Fibroblast of peridontal ligament (primary cell): ENCODE results near the gene CDC42EP1.
A peak's percentile ranks its signal among the peaks of the same experiment; 100 is the strongest.
"Not testable (repeated sequence)": the region's sequence is repeated elsewhere in the genome, so short reads cannot be mapped to it uniquely, and the experiment has no call there.

ENCODE experiments used
- DNase-seq: peaks from one replicate; pipeline ENCODE4 v3.0.0-alpha.2; 2010; ENCODE audit errors: extremely low read depth

Gene CDC42EP1

DNA sequence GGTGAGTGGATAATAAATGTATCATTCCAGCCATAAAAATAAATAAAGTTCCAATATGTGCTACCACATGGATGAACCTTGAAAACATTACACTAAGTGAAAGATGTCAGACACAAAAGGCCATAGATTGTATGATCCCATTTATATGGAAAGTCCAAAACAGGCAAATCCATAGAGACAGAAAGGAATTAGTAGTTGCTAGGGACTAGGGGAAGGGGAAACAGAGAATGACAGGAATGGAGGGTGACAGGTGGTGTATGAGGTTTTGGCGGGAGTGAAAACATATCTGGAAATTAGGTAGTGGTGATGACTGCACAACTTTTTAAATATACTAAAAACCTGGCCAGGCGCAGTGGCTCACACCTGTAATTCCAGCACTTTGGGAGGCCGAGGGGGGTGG, 25.8 kb upstream of the CDC42EP1 start:
- DNase-seq, result no peak

- no peak for DNase-seq
These were observed 25.1 kb upstream of the CDC42EP1 start for GRCh38 chr22:37535159-37535558.

- peak; percentile 95 for DNase-seq
These were observed 21.5 kb upstream of the CDC42EP1 start for GRCh38 chr22:37538590-37539357.

- DNase-seq, result not testable (repeated sequence)
These were observed 20.5 kb upstream of the CDC42EP1 start for GRCh38 chr22:37539790-37540189.

DNA sequence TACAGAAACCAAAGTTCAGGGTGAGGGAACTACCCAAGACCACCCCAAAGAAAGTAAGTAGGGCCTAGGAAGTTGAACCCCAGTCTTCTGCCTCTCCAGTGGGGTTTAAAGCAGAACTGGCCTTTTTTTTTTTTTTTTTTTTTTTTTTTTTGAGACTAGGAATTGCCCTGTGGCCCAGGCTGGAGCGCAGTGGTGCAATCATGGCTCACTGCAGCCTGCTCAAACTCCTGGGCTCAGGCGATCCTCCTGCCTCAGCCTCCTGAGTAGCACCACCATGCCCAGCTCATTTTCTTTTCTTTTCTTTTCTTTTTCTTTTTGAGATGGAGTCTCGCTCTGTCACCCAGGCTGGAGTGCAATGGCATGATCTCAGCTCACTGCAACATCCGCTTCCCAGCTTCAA, 17.9 kb upstream of the CDC42EP1 start:
- DNase-seq, result not testable (repeated sequence)

- DNase-seq, result no peak
These were observed 17.3 kb upstream of the CDC42EP1 start for GRCh38 chr22:37542959-37543358.

GRCh38 chr22:37544955-37545702, 15.2 kb upstream of the CDC42EP1 start:
- DNase-seq, result peak; percentile 66

GRCh38 chr22:37545703-37546436, 14.4 kb upstream of the CDC42EP1 start:
- DNase-seq, result peak; percentile 90

- DNase-seq, result peak; percentile 52
These were observed 13.6 kb upstream of the CDC42EP1 start for GRCh38 chr22:37546437-37547250.

DNA sequence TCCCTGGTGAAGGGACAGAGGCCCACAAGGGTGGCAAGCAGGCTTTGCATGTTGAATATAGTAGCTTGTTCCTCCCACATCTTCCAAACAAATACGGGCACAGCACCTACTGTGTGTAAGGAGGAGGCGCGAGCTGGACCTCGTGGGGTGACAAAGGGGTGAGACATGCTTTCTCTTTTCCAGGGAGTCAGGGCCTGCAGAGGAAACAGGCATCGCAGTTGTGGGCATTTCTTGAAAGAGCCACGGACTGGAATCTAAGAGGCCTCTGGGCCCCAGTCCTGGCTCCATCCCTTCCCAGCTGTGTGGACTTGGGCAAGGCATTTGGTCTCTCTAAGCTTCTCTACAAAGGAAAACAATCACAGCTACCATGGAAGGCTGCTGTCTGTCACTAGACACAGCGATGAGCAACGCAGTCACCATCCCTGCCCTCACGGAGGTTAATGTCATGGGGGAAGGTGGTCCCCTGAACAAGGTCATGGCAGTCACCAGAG, 13.0 kb upstream of the CDC42EP1 start:
- peak; percentile 54 for DNase-seq

DNA sequence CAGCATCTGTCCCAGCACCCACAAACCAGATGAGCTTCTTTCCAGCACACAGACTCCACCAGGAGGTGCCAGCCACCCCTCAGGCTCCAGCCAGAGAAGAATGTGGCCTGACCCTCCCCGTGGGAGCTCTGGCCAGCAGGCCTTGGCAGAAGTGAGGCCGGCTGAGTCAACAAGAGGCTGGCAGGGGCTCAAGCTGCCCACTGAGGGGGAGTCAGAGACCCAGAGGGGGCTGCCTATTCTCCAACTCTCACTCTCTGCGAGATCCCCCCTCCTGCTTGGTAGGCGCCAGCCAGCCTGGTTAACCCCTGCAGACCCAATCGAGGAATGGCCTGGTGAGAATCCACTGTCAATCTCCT, 10.6 kb upstream of the CDC42EP1 start:
- DNase-seq, result peak; percentile 73

DNA sequence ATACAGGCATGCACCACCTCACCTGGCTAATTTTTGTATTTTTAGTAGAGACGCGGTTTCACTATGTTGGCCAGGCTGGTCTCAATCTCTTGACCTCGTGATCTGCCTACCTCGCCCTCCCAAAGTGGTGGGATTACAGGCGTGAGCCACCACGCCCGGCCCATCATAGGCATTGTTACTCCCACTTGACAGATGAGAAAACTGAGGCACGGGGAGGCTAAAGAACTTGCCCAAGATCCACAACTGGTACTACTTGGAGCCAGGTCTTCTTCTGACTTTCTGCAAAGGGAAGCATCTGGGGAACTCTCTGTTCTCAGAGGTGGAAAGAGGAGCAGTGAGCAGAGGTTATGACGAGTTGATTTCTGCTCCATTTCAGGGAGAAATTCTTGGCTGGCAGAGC, 9.4 kb upstream of the CDC42EP1 start:
- DNase-seq, result not testable (repeated sequence)

- DNase-seq, result no peak
These were observed 8.3 kb upstream of the CDC42EP1 start for GRCh38 chr22:37551981-37552380.

- peak; percentile 56 for DNase-seq
These were observed 7.6 kb upstream of the CDC42EP1 start for GRCh38 chr22:37552524-37553163.

GRCh38 chr22:37553725-37554124, 6.6 kb upstream of the CDC42EP1 start:
- no peak for DNase-seq

GRCh38 chr22:37555029-37555428, 5.3 kb upstream of the CDC42EP1 start:
- DNase-seq, result no peak

DNA sequence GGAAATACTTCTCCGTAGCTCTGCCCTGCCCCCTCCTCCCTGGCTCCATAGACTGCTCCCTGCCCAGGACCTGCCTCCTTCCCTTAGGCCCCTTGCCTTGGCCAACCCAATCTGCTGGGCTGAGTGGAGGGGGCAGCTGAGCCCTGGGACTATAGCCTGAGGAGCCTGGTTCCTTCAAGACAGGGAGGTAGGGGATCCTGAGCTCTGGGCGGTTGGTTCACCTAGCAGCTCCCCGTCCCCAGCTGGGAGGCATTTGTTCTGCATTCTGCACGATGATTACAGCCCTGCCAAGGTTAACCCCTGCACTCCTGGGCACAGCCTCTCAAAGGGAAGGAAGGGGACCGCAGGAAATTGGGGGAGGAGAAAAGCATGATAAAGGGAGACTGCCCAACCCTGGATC, 3.6 kb upstream of the CDC42EP1 start:
- DNase-seq, result no peak

DNA sequence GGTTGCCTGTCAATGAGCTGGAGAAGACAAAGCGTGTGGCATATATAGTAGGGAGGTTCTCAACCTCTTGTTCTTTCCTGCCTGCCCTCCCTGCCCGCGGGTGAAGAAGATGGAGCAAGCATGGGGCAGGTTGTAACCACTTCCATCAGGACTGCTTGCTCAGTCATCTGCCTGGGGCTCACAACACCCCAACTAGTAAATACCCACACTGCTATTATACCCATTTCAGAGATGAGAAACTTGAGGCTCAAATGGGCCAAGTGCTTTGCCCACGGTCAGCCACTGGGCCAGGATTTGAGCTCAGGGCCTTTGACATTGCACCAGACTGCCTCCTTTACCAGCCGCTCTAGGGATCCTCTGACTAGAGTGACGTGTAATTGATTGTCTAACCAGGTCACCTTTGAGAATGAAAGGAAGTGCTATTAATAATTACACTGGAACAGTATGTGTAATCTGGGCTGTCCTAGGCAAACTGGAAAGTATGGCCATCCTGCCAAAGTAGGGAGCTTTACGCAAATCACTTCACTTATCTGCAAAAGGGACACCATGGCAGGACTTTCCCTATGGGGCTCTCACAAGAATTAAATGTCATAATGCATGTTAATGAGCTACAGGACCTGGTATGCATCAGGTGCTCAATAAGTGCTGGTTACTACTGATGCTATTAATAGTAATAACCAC, 2.8 kb upstream of the CDC42EP1 start:
- no peak for DNase-seq

DNA sequence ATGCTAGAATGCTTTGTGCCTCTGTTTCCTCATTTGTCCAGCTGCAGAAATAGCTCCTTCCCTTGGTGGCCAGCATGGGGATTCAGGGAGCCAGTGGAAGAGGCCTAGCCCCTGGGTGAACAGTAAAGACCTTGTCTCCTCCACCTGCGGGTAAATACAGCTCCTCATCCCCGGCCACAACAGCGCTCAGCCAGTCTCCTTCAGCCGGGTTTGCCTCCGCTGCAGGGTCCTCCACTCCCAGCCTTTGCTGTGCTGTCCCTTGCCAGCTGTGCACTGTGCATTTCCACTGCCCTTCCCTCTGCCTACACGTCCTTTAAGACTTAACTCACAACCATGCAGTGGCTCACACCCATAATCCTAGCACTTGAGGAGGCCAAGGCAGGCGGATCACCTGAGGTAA, 1.5 kb upstream of the CDC42EP1 start:
- no peak for DNase-seq

DNA sequence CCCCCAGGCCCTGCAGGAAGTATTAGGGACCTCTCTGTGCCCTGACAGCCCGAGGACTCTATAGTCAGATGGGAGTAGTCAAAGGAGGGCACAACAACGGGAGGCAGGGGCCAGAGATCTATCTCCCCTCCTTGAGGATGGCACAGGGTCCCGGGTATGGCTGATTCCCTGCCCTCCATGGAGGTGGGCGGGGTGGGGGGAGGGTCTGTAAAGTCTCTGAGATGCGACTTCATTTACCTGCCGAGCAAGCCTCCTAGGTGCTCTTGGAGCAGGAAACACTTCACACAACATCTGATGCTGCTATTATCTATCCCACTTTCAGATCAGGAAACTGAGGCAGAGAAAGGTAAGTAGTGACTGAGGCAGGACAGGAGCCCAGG, 769 bp upstream of the CDC42EP1 start:
- no peak for DNase-seq
